ENCODE results near the gene AHCYL1.
A peak's percentile ranks its signal among the peaks of the same experiment; 100 is the strongest.

Gene AHCYL1

DNA sequence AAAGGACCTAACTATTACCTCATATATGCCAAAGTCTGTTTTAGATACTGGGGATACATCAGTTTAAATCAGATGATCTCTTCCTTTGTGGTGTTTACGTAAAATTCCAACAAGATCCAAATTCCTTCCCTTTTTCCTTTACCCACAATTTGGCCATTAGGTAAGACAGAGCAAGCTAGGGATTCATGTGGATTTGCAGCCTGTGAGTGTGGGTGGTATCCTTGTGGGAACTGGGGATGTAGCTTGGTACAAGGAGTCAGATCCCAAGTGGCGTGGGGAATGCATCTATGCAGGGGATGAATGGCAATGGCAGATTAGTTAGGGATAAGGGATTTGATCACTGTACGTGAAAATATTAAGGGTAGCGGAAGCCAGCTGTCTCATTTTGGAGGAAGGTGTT, 40.0 kb downstream of the AHCYL1 start:
- TF ChIP-seq GATA2 (IDR thresholded peaks at IDR 0.05; ENCODE audit: low read depth, low read length) (no peak), GATA3 (IDR thresholded peaks at IDR 0.05; ENCODE audit: low read depth, low read length) (no peak)

GRCh38 chr1:110032327-110032726, 47.8 kb downstream of the AHCYL1 start:
- TF ChIP-seq GATA3 (IDR thresholded peaks at IDR 0.05; ENCODE audit: low read depth, low read length) (no peak), GATA2 (IDR thresholded peaks at IDR 0.05; ENCODE audit: low read depth, low read length) (no peak)

DNA sequence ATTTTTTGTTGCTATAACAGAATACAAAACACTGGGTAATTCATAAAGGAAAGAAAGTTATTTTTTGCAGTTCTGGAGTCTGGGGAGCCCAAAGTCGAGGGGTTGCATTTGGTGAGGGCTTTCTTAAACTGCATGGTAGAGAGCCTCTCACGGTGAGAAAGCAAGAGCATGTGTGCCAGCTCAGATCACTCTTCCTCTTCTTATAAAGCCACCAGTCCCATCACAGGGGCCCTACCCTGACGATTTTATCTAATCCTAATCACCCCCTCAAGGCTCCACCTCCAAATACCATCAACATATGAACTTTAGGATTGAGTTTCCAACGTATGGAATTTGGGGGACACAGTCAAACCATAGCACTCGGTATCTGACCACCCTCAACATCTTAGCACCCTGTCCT, 48.9 kb downstream of the AHCYL1 start:
- no peak for TF ChIP-seq GATA2 (IDR thresholded peaks at IDR 0.05; ENCODE audit: low read depth, low read length)
- no peak for TF ChIP-seq GATA3 (IDR thresholded peaks at IDR 0.05; ENCODE audit: low read depth, low read length)

GRCh38 chr1:110034040-110034450, 49.5 kb downstream of the AHCYL1 start:
- TF ChIP-seq GATA3 (IDR thresholded peaks at IDR 0.05; ENCODE audit: low read depth, low read length) (no peak), GATA2 (IDR thresholded peaks at IDR 0.05; ENCODE audit: low read depth, low read length) (no peak)

DNA sequence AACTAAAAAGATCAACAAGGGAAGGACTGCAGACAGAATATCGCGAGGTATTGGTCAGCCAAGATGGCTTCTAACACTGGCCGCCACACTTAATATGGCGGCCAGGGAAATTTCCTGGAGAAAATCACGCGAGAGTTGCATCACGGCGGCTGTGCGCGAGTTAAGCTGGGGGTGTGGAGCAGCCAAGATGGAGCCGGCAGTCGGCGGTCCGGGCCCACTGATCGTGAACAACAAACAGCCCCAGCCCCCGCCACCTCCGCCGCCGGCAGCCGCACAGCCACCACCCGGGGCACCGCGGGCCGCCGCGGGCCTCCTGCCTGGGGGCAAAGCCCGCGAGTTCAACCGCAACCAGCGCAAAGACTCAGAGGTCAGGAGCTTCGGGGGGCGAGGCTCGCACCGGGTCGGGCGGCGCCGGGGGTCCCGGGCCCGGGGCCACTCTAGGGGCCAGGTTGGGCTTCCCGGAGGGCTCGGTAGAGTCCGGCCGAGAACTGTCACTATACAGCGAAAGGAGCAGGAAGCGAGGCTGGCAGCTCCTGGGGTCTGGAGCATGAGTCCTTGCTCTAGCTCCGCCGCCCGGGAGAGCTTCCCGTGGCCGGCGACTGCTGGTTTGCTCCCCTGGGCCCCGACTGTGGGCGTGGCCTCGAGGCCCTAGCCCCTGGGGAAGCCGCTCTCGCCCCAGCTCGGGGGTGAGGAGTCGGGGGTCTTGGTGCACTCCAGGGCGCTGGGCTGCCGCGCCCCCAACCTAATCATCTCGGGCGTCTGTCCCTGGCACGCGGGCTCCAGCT, 50.1 kb downstream of the AHCYL1 start, which contains the start of gene STRIP1:
STRIP1 (plus strand) TSS at position 174 of the 785 bp plus-strand sequence; CDS start at position 188, 14 bp downstream.
- TF ChIP-seq GATA3 (IDR thresholded peaks at IDR 0.05; ENCODE audit: low read depth, low read length) = no peak
- no peak for TF ChIP-seq GATA2 (IDR thresholded peaks at IDR 0.05; ENCODE audit: low read depth, low read length)

- TF ChIP-seq GATA3 (IDR thresholded peaks at IDR 0.05; ENCODE audit: low read depth, low read length) = no peak
- no peak for TF ChIP-seq GATA2 (IDR thresholded peaks at IDR 0.05; ENCODE audit: low read depth, low read length)
Measured at GRCh38 chr1:110035236-110035752, 50.7 kb downstream of the AHCYL1 start.

- TF ChIP-seq GATA3 (IDR thresholded peaks at IDR 0.05; ENCODE audit: low read depth, low read length) = no peak
- no peak for TF ChIP-seq GATA2 (IDR thresholded peaks at IDR 0.05; ENCODE audit: low read depth, low read length)
Measured at GRCh38 chr1:110038271-110038670, 53.7 kb downstream of the AHCYL1 start.

DNA sequence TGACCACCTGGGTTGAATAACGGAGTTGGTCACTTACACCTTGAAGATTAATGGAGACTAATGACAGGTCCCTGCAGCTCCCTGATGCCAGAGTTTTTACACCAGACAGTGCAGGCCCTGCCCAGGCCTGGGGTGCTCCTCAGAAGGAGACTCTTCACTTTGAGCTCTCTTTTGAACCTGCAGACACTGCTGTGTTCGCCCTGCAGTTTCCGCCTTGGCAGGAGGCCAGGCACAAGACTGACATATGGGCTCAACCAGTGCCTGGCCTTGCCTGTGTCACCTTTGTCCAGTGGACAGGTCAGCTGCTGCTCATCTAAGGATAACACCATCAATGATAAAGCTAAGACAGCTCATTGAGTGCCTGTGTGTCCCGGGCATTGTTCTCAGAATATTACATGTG, 55.1 kb downstream of the AHCYL1 start:
- TF ChIP-seq GATA3 (IDR thresholded peaks at IDR 0.05; ENCODE audit: low read depth, low read length) (no peak), GATA2 (IDR thresholded peaks at IDR 0.05; ENCODE audit: low read depth, low read length) (no peak)

- TF ChIP-seq GATA2 (IDR thresholded peaks at IDR 0.05; ENCODE audit: low read depth, low read length) = no peak
- TF ChIP-seq GATA3 (IDR thresholded peaks at IDR 0.05; ENCODE audit: low read depth, low read length) = no peak
Measured at GRCh38 chr1:110040548-110040947, 56.0 kb downstream of the AHCYL1 start.

- TF ChIP-seq GATA3 (IDR thresholded peaks at IDR 0.05; ENCODE audit: low read depth, low read length) = no peak
- TF ChIP-seq GATA2 (IDR thresholded peaks at IDR 0.05; ENCODE audit: low read depth, low read length) = no peak
Measured at GRCh38 chr1:110043016-110043415, 58.5 kb downstream of the AHCYL1 start.

DNA sequence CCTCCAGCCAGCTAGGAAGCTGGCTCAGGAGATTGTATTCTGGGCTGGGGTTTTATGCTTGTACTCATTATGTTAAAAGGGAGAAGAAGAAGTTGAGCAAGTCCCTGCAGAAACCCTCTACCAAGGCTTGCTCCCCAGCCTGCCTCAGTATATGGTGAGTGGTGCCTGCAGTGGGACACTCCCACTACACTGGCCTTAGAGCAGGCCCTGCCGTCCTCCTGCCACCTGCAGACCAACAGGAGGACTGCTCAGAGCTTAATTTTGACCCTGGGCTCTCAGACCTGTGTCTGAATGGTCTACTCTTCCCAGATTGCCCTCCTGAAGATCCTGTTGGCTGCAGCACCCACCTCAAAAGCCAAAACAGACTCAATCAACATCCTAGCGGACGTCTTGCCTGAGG, 62.9 kb downstream of the AHCYL1 start:
- TF ChIP-seq GATA3 (IDR thresholded peaks at IDR 0.05; ENCODE audit: low read depth, low read length) (no peak), GATA2 (IDR thresholded peaks at IDR 0.05; ENCODE audit: low read depth, low read length) (no peak)

- TF ChIP-seq GATA2 (IDR thresholded peaks at IDR 0.05; ENCODE audit: low read depth, low read length) (no peak), GATA3 (IDR thresholded peaks at IDR 0.05; ENCODE audit: low read depth, low read length) (no peak)
Measured at GRCh38 chr1:110048240-110048639, 63.7 kb downstream of the AHCYL1 start.

DNA sequence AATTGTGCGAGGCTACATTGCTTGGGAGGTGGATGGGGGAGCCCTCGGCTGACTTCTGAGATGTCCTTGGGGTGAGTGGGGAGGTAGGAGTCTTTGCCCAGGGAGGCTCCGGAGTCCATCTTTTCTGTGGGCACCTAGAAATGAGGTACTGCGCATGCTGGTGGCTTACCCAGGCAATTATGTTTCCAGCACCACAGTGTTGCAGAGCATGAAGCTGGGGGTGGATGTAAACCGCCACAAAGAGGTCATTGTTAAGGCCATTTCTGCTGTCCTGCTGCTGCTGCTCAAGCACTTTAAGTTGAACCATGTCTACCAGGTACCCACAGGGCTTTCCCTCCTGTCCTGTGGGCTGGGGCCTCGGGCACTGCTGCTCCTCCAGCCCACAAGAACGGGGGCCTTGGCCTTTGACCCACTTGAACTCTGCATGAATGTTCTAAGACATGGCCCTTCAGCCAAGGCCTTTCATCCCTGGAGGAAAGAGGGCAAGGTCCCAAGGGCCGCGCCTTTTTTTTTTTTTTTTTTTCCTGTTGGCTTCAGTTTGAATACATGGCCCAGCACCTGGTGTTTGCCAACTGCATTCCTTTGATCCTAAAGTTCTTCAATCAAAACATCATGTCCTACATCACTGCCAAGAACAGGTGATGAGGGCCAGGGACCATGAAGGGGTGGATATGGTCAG, 64.5 kb downstream of the AHCYL1 start:
- TF ChIP-seq GATA3 (IDR thresholded peaks at IDR 0.05; ENCODE audit: low read depth, low read length) (no peak), GATA2 (IDR thresholded peaks at IDR 0.05; ENCODE audit: low read depth, low read length) (no peak)

- TF ChIP-seq GATA2 (IDR thresholded peaks at IDR 0.05; ENCODE audit: low read depth, low read length) (peak; percentile 40; the same call in 1 of the 2 replicates), GATA3 (IDR thresholded peaks at IDR 0.05; ENCODE audit: low read depth, low read length) (no peak)
Measured at GRCh38 chr1:110049801-110050601, 65.4 kb downstream of the AHCYL1 start.
